ENCODE measurements around the gene AIG1.
A peak's percentile ranks its signal among the peaks of the same experiment; 100 is the strongest.

AIG1 gene

GRCh38 chr6:143097224-143097795, 36.6 kb downstream of the AIG1 start:
- no peak for DNase-seq

DNA sequence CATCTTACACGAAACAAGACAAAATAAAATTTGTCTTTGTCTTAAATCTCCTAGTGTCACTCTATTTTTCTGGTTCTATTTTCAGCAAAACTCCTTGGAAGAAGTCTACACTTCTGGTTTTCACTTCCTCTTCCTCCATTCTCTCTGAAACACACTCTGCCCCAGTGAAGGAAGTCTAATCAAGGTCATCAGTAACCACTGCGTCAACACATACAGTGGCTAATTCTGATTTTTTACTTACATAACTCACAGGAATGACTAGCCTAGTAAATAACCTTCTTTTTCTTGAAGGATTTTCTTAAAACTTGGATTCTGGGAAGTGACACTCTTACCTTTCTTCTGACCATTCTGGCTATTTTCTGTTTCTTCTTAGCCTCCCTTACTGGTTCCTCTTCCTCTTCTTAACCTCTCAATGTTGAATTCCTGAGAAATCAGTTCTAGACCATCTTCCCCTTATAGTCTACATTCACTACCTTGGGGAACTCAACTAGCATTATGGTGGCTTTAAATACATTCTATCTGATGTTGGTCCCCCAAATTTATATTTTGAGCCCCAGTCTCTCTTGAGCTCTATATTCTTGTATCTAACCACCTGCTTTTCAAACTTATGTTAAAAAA, 37.5 kb downstream of the AIG1 start:
- DNase-seq, result no peak

- DNase-seq, result peak; percentile 41
Observed at GRCh38 chr6:143099647-143100046, 39.0 kb downstream of the AIG1 start.

GRCh38 chr6:143100429-143100828, 39.7 kb downstream of the AIG1 start:
- no peak for DNase-seq

DNA sequence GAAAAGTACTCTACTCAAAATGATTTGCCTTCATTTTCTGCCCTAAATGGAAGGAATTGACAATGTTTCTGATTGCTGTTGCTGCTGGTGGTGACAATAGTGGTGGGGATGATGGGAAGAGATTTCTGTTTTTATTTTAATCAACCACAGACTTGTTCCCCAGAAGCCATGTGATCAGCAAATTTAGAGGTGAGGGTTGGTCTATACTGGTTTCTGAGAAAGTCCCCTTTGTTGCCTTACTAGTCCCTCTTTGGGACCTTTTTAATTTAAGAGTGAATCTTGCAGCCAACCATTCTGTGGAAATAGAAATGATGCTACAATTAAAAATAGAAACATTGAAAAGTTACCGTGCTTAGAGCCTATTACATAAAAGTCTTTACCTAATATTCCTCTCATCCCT, 43.2 kb downstream of the AIG1 start:
- DNase-seq, result no peak

GRCh38 chr6:143107440-143107839, 46.8 kb downstream of the AIG1 start:
- DNase-seq, result no peak

GRCh38 chr6:143107911-143108761, 47.4 kb downstream of the AIG1 start:
- DNase-seq, result no peak

- DNase-seq, result no peak
Observed at GRCh38 chr6:143109196-143109595, 48.5 kb downstream of the AIG1 start.

DNA sequence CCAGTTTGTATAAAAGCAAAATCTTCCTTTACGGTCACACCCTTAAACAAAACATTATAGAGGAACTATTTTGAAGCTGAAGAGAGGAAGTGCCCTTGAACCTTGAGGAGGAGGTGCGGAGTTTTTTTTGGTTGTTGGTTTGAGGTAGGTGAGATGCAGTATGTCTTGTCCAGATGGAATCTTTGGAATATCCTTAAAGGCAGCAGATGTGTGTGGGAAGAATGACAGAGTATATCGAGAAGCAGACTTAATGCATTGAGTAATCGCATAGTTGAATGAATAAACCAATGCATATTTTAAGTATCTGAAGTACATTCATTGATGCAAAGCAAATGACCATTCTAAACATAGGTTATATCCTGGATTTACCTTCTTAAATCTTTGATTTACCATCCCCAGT, 49.9 kb downstream of the AIG1 start:
- no peak for DNase-seq

- no peak for DNase-seq
Observed at GRCh38 chr6:143110996-143111395, 50.3 kb downstream of the AIG1 start.

DNA sequence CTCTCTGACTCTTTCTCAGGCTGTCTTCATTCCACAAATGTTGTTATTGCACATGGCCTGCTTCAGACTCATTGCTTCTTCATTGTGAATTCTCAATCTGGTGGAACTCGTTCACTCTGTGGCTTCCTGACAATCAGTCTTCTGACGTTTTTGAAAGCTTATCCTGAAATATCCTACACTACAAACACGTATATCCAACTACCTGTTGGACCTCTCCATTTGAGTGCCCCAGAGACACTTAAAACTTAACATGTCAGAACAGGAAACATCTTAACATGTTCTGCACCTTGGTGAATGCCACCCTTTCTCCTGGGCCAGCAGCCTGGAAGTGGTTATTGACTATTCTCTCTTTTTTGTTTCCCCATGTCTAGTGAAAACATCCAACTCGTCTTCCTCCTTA, 50.8 kb downstream of the AIG1 start:
- DNase-seq, result no peak

- no peak for DNase-seq
Observed at GRCh38 chr6:143112084-143112768, 51.5 kb downstream of the AIG1 start.

DNA sequence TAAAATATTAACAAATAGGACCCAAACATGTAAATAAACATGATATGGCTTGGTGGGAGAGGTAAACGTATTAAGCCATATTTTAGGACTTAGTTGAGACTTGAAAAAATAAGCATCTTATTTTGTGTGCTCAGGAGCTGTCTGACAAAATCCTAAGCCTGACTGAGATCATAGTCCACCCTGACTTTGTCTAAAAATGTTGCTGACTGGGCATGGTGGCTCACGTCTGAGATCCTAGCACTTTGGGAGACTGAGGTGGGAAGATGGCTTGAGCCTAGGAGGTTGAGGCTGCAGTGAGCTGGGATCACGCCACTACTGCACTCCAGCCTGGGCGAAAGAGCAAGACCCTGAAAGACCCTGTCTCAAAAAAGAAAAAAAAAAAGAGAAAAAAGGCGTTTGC, 52.1 kb downstream of the AIG1 start:
- no peak for DNase-seq

GRCh38 chr6:143115728-143116127, 55.0 kb downstream of the AIG1 start:
- DNase-seq, result no peak

GRCh38 chr6:143117108-143117507, 56.4 kb downstream of the AIG1 start:
- DNase-seq, result no peak

DNA sequence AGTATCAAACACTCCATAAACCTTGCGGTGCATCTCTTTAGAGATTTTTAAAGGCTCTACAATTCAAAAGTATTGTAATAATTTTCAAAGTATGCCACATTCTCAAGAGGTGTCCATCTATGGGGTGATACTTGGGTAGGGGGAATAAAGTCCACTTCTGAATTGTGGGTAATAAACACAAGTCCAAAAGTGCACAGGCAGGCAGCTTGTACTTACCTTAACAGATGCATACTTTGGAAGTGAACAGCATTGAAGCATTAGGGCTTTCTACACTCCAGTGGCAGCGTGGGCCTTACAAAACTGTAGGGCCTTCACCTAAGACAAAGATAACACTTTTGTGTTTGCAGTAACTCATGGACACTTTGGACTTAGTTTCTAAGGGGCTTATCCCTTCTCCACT, 58.6 kb downstream of the AIG1 start:
- DNase-seq, result no peak

- no peak for DNase-seq
Observed at GRCh38 chr6:143123081-143123480, 62.4 kb downstream of the AIG1 start.

DNA sequence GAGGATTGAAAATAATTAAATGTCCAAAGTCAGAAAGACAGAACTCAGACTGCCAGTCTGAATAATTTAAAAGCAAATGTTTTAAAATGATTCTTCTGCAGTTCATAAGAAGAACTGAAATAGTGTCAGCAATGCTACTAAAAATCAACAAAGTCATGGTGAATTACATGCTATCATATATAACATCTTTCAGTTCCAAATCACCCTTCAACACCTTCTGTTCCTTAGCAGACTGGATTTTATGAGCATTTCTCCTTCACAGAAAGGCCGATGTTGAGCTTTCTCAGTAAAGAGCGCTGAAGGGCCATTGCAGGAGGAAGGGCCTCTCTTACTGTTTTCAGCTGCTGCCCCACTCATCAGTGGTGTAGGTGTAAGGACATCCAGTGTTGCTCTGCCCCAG, 63.3 kb downstream of the AIG1 start:
- no peak for DNase-seq

DNA sequence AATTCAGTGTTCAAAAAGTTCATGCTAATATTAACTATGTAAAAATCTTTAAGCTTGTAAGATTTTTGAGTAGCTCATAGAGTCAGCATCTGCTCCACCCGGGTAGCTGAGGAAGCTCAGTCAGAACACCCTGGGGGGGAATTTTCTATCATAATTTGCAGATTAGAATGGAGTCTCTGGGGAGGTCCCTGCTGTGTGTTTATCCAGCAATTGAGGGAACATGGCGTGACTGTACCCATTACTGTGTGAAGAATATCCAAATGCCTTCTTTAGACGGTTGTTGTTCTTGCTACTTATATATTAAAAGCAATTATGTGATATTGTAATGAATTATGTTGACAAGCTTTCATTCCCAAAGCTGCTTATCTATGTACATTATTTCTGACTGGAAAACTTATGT, 64.8 kb downstream of the AIG1 start:
- peak; percentile 54 for DNase-seq

DNA sequence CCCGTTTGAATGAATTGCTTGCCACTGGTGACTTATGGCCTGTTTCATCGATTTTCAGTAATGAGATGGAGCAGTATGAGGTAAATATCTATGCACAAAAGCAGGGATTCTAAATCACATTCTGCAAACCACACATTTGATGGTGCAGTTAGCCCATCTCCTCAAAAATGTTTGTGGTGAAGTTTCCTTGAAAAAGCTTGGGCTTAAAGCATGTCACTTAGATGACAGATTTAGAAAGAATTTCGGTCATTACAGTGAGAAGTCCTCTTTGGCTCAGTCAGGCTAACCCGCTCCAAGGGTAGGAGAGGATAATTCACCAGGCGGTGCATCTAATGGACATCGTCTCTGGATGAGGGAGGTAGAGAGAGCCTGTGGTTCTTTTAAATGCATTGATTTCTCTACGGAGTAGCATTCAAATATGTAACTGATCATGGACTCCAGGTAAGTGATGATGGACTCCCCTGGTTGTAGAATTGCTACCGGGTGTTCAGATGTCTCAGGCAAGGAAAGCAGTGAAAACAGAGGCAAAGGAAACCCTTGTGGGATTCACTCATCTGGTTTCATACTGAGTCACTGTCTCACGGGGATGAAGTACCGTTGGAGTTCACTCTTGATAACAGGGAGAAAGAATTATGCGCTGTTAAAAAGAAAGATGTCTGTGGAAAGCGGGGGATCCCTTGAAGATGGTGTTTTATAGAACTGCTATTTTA, 65.3 kb downstream of the AIG1 start:
- DNase-seq, result no peak

DNA sequence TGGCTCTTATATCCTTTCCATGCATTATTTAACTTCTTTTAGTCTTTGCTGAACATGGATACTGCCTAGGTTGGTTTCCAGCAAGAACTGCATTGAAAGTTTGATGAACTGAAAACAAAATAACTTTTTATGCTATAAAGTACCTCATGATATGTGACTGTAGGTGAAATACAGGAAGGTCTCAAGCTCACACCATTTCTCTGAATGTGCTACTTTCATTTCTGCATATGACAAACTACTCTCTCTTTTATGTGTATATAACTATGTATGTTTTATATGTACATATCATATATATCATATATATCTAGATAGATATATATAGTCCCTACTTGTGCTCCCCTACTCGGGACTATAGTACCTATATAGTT, 65.9 kb downstream of the AIG1 start:
- DNase-seq, result no peak

- no peak for DNase-seq
Observed at GRCh38 chr6:143127941-143128680, 67.4 kb downstream of the AIG1 start.

DNA sequence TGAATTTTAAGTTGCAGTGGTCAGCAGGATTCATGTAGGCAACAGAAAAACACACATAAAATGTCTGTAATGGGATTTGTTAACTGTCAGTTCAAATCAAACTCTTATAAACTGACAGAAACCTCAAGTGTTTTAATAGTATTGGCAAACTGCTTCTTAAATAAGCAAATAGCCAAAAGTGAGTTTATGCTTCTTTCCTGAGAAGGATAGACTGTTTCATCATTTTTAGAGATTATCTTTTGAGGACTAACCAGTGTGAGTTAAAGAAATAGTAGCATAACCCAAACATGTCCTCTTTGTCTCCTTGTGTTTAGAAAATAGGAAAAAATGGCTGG, 68.0 kb downstream of the AIG1 start:
- DNase-seq, result no peak
